ENCODE results near the gene CCDC106.

GRCh38 chr19:55637534-55637933, 10.5 kb upstream of the CCDC106 start:
- TF ChIP-seq SUZ12 (IDR thresholded peaks at IDR 0.05; ENCODE audit: extremely low read depth, insufficient read depth, insufficient read length) (no peak), ZNF274 (IDR thresholded peaks at IDR 0.05; ENCODE audit: low read depth, low read length) (no peak)

Measured in NT2/D1 (cell line).